Naive thymus-derived CD4-positive, alpha-beta T cell (primary cell): Measurements from ENCODE around the gene RPUSD1. TPM values are rescaled to one million over a fixed set of nuclear protein-coding genes. Genes with fewer than 3 reads are reported as not detected.

ENCODE experiments used
- ATAC-seq: fragments of 150-1000 bp; cut with Tn5 transposase; 2 replicates; pipeline ENCODE4 v1.10.0; 2021; ENCODE audit warnings: mild to moderate bottlenecking, moderate library complexity
- CTCF ChIA-PET: fragments of 350-600 bp; sonication (Branson Sonifier 250); formaldehyde crosslinking; loops from one replicate; lab custom pipeline; 2021; ENCODE audit warnings: antibody characterized with exemption; lab: Charles Lee
- POLR2A ChIA-PET: fragments of 350-600 bp; sonication (Branson Sonifier 250); formaldehyde crosslinking; loops from one replicate; lab custom pipeline; 2021; ENCODE audit warnings: antibody characterized with exemption, inconsistent platforms; lab: Charles Lee
- DNase-seq, 9 donors: peaks; one replicate each; pipeline versions ENCODE4 v3.0.0 to v3.0.0-alpha.2; 2020 to 2022; ENCODE audit warnings: mixed read lengths in 1 of 9
- H3K27ac ChIP-seq: one replicate; pipeline ENCODE4 v1.7.0; 2013; ENCODE audit warnings: mild to moderate bottlenecking, low read depth, low read length, moderate library complexity
- H3K27me3 ChIP-seq, 2 donors: one replicate each; pipeline ENCODE4 v1.7.0; 2013; ENCODE audit warnings: low read length in 2 of 2, mild to moderate bottlenecking in 2 of 2, moderate library complexity in 2 of 2; ENCODE audit not compliant: control insufficient read depth in 2 of 2, insufficient read depth in 2 of 2
- H3K36me3 ChIP-seq, 3 experiments: 1 replicate in 2 of 3; 2 replicates in 1 of 3; pipeline ENCODE4 v1.7.0; 2013; ENCODE audit warnings: low read length in 3 of 3, mild to moderate bottlenecking in 3 of 3, moderate library complexity in 1 of 3; ENCODE audit not compliant: insufficient read depth in 3 of 3, control insufficient read depth in 2 of 3
- H3K4me1 ChIP-seq, 2 donors: one replicate each; pipeline ENCODE4 v1.7.0; 2013; ENCODE audit warnings: low read length in 2 of 2, mild to moderate bottlenecking in 2 of 2, moderate library complexity in 1 of 2; ENCODE audit not compliant: control insufficient read depth in 2 of 2, insufficient read depth in 2 of 2
- H3K4me3 ChIP-seq: 2 replicates; pipeline ENCODE4 v1.7.0; 2013; ENCODE audit warnings: mild to moderate bottlenecking, low read length
- H3K9me3 ChIP-seq, 3 experiments: 1 replicate in 2 of 3; 2 replicates in 1 of 3; pipeline ENCODE4 v1.7.0; 2013; ENCODE audit warnings: low read length in 3 of 3; ENCODE audit not compliant: control insufficient read depth in 2 of 3
- H3K27ac Mint-ChIP-seq, 9 donors: one replicate each; pipeline ENCODE4 v1.8.0; 2020 to 2022; ENCODE audit warnings: mixed read lengths in 9 of 9, mild to moderate bottlenecking in 8 of 9, moderate library complexity in 5 of 9, inconsistent platforms in 2 of 9
- H3K27me3 Mint-ChIP-seq, 5 donors: one replicate each; pipeline ENCODE4 v1.8.0; 2021 to 2022; ENCODE audit warnings: mixed read lengths in 5 of 5, mild to moderate bottlenecking in 1 of 5
- H3K36me3 Mint-ChIP-seq, 5 donors: one replicate each; pipeline ENCODE4 v1.8.0; 2020 to 2022; ENCODE audit warnings: mixed read lengths in 5 of 5, mild to moderate bottlenecking in 3 of 5, inconsistent platforms in 1 of 5
- H3K4me1 Mint-ChIP-seq, 7 donors: one replicate each; pipeline ENCODE4 v1.8.0; 2020 to 2022; ENCODE audit warnings: mixed read lengths in 7 of 7, mild to moderate bottlenecking in 3 of 7, inconsistent platforms in 1 of 7
- H3K4me3 Mint-ChIP-seq, 10 donors: one replicate each; pipeline ENCODE4 v1.8.0; 2020 to 2022; ENCODE audit warnings: mild to moderate bottlenecking in 10 of 10, mixed read lengths in 10 of 10, moderate library complexity in 6 of 10, inconsistent platforms in 2 of 10
- H3K9me3 Mint-ChIP-seq, 11 donors: one replicate each; pipeline ENCODE4 v1.8.0; 2020 to 2022; ENCODE audit warnings: mixed read lengths in 11 of 11, mild to moderate bottlenecking in 4 of 11, inconsistent platforms in 1 of 11, moderate library complexity in 1 of 11
- intact Hi-C, 2 donors: fragments of 100-400 bp; cut with micrococcal nuclease; formaldehyde crosslinking; loops; one replicate each; pipeline ENCODE4 v1.15.1; 2023
- polyA plus RNA-seq, 2 donors: library from polyadenylated mRNA; unstranded; fragments of 300-500 nt; fragmentation: Illumina TruSeq; gene quantifications; one replicate each; pipeline ENCODE4 v1.2.3, GENCODE V29; 2021
- total RNA-seq, 6 experiments: library from RNA in 5 of 6; stranded (reverse) in 5 of 6; gene quantifications; 1 replicate in 5 of 6; 2 replicates in 1 of 6; pipeline ENCODE4 v1.2.3 and lab custom pipeline; 2021 to 2026

Gene RPUSD1
- total and polyA plus RNA-seq, 7 experiments from 2014 or later = 16.3 to 42.9 (median 30.3) TPM

GRCh38 chr16:819336-820043 lies 31.3 kb upstream of the RPUSD1 start:
- Mint-ChIP-seq H3K27ac (peak overlapping the region in 5 of 9 donors; percentile 33 to 89 (median 53)), H3K4me3 (peak overlapping the region in 7 of 10 donors; percentile 6 to 60 (median 53)), H3K9me3 (no peaks in the 10 kb centered on the region), H3K36me3 (no peaks in the 10 kb centered on the region), H3K27me3 (peaks cover 5 to 25% (median 12%) of the 10 kb centered on the region in 5 donors), H3K4me1 (peaks cover 4 to 11% (median 9%) of the 10 kb centered on the region in 7 donors)
- Histone ChIP-seq H3K4me1 (peaks cover 0 to 7% of the 10 kb centered on the region in 2 donors), H3K9me3 (no peaks in the 10 kb centered on the region), H3K4me3 (no peak overlapping the region), H3K36me3 (no peaks in the 10 kb centered on the region), H3K27ac (no peak overlapping the region), H3K27me3 (no peaks in the 10 kb centered on the region)
- peak; percentile 88 for ATAC-seq
- POLR2A ChIA-PET = no interaction called here
- DNase-seq = peak in 5 of 9 donors; percentile 36 to 63 (median 50)
- intact Hi-C loops = no loop called here
- CTCF ChIA-PET = no interaction called here

GRCh38 chr16:818592-818991 lies 30.4 kb upstream of the RPUSD1 start:
- CTCF ChIA-PET = no interaction called here
- Histone ChIP-seq H3K27me3 (no peaks in the 10 kb centered on the region), H3K27ac (no peak overlapping the region), H3K4me1 (peaks cover 0 to 7% of the 10 kb centered on the region in 2 donors), H3K9me3 (no peaks in the 10 kb centered on the region), H3K4me3 (no peak overlapping the region), H3K36me3 (no peaks in the 10 kb centered on the region)
- POLR2A ChIA-PET = no interaction called here
- Mint-ChIP-seq H3K4me1 (peaks cover 5 to 11% (median 9%) of the 10 kb centered on the region in 7 donors), H3K27ac (no peak overlapping the region), H3K4me3 (no peak overlapping the region), H3K9me3 (no peaks in the 10 kb centered on the region), H3K27me3 (peaks cover 5 to 30% (median 17%) of the 10 kb centered on the region in 5 donors), H3K36me3 (no peaks in the 10 kb centered on the region)
- intact Hi-C loops = no loop called here
- ATAC-seq = no peak
- no peak for DNase-seq

GRCh38 chr16:818132-818531 lies 30.0 kb upstream of the RPUSD1 start:
- DNase-seq = no peak
- no peaks in the 10 kb centered on the region for H3K27me3 ChIP-seq
- no peak overlapping the region for H3K4me3 ChIP-seq
- no peaks in the 10 kb centered on the region for H3K9me3 ChIP-seq
- POLR2A ChIA-PET = no interaction called here
- intact Hi-C loops = no loop called here
- peaks cover 0 to 7% of the 10 kb centered on the region in 2 donors for H3K4me1 ChIP-seq
- no peak for ATAC-seq
- CTCF ChIA-PET = no interaction called here
- H3K9me3 Mint-ChIP-seq = no peaks in the 10 kb centered on the region
- no peak overlapping the region for H3K4me3 Mint-ChIP-seq
- no peak overlapping the region for H3K27ac ChIP-seq
- no peaks in the 10 kb centered on the region for H3K36me3 Mint-ChIP-seq
- no peak overlapping the region for H3K27ac Mint-ChIP-seq
- H3K4me1 Mint-ChIP-seq = peaks cover 5 to 12% (median 9%) of the 10 kb centered on the region in 7 donors
- no peaks in the 10 kb centered on the region for H3K36me3 ChIP-seq
- H3K27me3 Mint-ChIP-seq = peaks cover 2 to 28% (median 15%) of the 10 kb centered on the region in 5 donors

- no peaks in the 10 kb centered on the region for H3K36me3 Mint-ChIP-seq
- peaks cover 0 to under 1% (median 0%) of the 10 kb centered on the region in 11 donors for H3K9me3 Mint-ChIP-seq
- CTCF ChIA-PET = interaction anchor here (1.4 kb wide), 1 partner anchor 238 kb away, joined by 3 read pairs; no protein-coding TSS in a partner anchor
- H3K27ac ChIP-seq = no peak overlapping the region
- DNase-seq (no peak), ATAC-seq (no peak)
- H3K27ac Mint-ChIP-seq = no peak overlapping the region
- intact Hi-C loops = no loop called here
- peaks cover 7 to 31% (median 18%) of the 10 kb centered on the region in 5 donors for H3K27me3 Mint-ChIP-seq
- no peaks in the 10 kb centered on the region for H3K36me3 ChIP-seq
- POLR2A ChIA-PET = interaction anchor here (0.7 kb wide), 1 partner anchor 1696 kb away, joined by 5 read pairs; no protein-coding TSS in a partner anchor
- no peak overlapping the region for H3K4me3 ChIP-seq
- no peaks in the 10 kb centered on the region for H3K9me3 ChIP-seq
- H3K4me1 ChIP-seq = peaks cover 0 to 7% of the 10 kb centered on the region in 2 donors
- H3K4me1 Mint-ChIP-seq = peaks cover 5 to 16% (median 12%) of the 10 kb centered on the region in 7 donors
- no peak overlapping the region for H3K4me3 Mint-ChIP-seq
- no peaks in the 10 kb centered on the region for H3K27me3 ChIP-seq
Measured at GRCh38 chr16:817001-817906, 29.1 kb upstream of the RPUSD1 start.

GRCh38 chr16:815861-816260 lies 27.7 kb upstream of the RPUSD1 start:
- Histone ChIP-seq H3K36me3 (no peaks in the 10 kb centered on the region), H3K27me3 (no peaks in the 10 kb centered on the region), H3K9me3 (no peaks in the 10 kb centered on the region), H3K4me1 (peaks cover 0 to 7% of the 10 kb centered on the region in 2 donors), H3K4me3 (no peak overlapping the region), H3K27ac (no peak overlapping the region)
- ATAC-seq (no peak), DNase-seq (no peak)
- no peak overlapping the region for H3K27ac Mint-ChIP-seq
- POLR2A ChIA-PET = no interaction called here
- H3K4me1 Mint-ChIP-seq = peaks cover 5 to 16% (median 12%) of the 10 kb centered on the region in 7 donors
- no peak overlapping the region for H3K4me3 Mint-ChIP-seq
- peaks cover 11 to 34% (median 16%) of the 10 kb centered on the region in 5 donors for H3K27me3 Mint-ChIP-seq
- CTCF ChIA-PET = interaction anchor here (0.6 to 1.4 kb wide), 2 partner anchors 68 to 240 kb away, joined by 3 read pairs; no protein-coding TSS in a partner anchor
- H3K36me3 Mint-ChIP-seq = no peaks in the 10 kb centered on the region
- intact Hi-C loops = no loop called here
- H3K9me3 Mint-ChIP-seq = peaks cover 0 to 3% (median 0%) of the 10 kb centered on the region in 11 donors

GRCh38 chr16:814974-815373 lies 26.8 kb upstream of the RPUSD1 start:
- H3K4me3 ChIP-seq = no peak overlapping the region
- H3K27me3 ChIP-seq = no peaks in the 10 kb centered on the region
- DNase-seq (no peak), ATAC-seq (no peak)
- Mint-ChIP-seq H3K4me3 (no peak overlapping the region), H3K4me1 (peaks cover 3 to 15% (median 11%) of the 10 kb centered on the region in 7 donors), H3K9me3 (peaks cover 0 to 3% (median 0%) of the 10 kb centered on the region in 11 donors), H3K27me3 (peaks cover 11 to 31% (median 16%) of the 10 kb centered on the region in 5 donors), H3K36me3 (no peaks in the 10 kb centered on the region), H3K27ac (no peak overlapping the region)
- H3K9me3 ChIP-seq = no peaks in the 10 kb centered on the region
- H3K4me1 ChIP-seq = peaks cover 0 to 7% of the 10 kb centered on the region in 2 donors
- intact Hi-C loops = no loop called here
- ChIA-PET POLR2A (no interaction called here), CTCF (interaction anchor here (1.9 kb wide), 1 partner anchor 241 kb away, joined by 9 read pairs; no protein-coding TSS in a partner anchor)
- no peak overlapping the region for H3K27ac ChIP-seq
- H3K36me3 ChIP-seq = no peaks in the 10 kb centered on the region
